Stomach (tissue), 9 donors: ENCODE results near the gene TOR4A. TPM values are rescaled to one million over a fixed set of nuclear protein-coding genes. Genes with fewer than 3 reads are reported as not detected.

Experiments used
- DNase-seq, 2 donors: peaks; one replicate each; pipeline versions ENCODE4 v3.0.0 to v3.0.0-alpha.2; 2013 to 2019
- H3K27ac ChIP-seq, 5 donors: fragments of 200-600 bp in 4 of 5; sonication (generic) in 4 of 5; one replicate each; pipeline ENCODE4 v1.5.1; 2013 to 2019; ENCODE audit warnings: mild to moderate bottlenecking in 1 of 5, moderate library complexity in 1 of 5
- H3K27me3 ChIP-seq, 3 donors: fragments of 200-600 bp; sonication (generic); one replicate each; pipeline ENCODE4 v1.5.1; 2017 to 2019; ENCODE audit warnings: mixed run types in 1 of 3
- H3K36me3 ChIP-seq, 4 donors: fragments of 200-600 bp; sonication (generic); 1 replicate in 3 of 4; 2 replicates in 1 of 4; pipeline ENCODE4 v1.5.1; 2016 to 2019
- H3K4me1 ChIP-seq, 4 donors: fragments of 200-600 bp; sonication (generic); one replicate each; pipeline ENCODE4 v1.5.1; 2016 to 2019
- H3K4me3 ChIP-seq, 4 donors: fragments of 200-600 bp; sonication (generic) in 3 of 4; one replicate each; pipeline ENCODE4 v1.5.1; 2016 to 2019; ENCODE audit warnings: mild to moderate bottlenecking in 1 of 4
- H3K9me3 ChIP-seq, 4 donors: fragments of 200-600 bp; sonication (generic); one replicate each; pipeline ENCODE4 v1.5.1; 2016 to 2019
- EP300 ChIP-seq: sonication (generic); formaldehyde crosslinking; IDR thresholded peaks from one replicate; pipeline ENCODE4 v1.6.1; 2017; ENCODE audit warnings: antibody characterized with exemption
- POLR2A ChIP-seq, 4 donors: fragments of 450-650 bp; IDR thresholded peaks; one replicate each; pipeline ENCODE4 v1.6.1; 2016; ENCODE audit warnings: antibody characterized with exemption in 4 of 4, control low read depth in 2 of 4, mild to moderate bottlenecking in 1 of 4, moderate library complexity in 1 of 4
- POLR2AphosphoS5 ChIP-seq, 3 donors: sonication (generic); formaldehyde crosslinking; IDR thresholded peaks; one replicate each; pipeline ENCODE4 v1.6.1; 2016; ENCODE audit warnings: antibody characterized with exemption in 3 of 3
- WGBS, 5 donors: extraction: QIAGEN DNeasy Blood & Tissue Kit in 3 of 5; methylation state at CpG; one replicate each; pipeline versions ENCODE4 v1.1.5 to v1.1.7; 2013 to 2018; 5-methylcytosine and 5-hydroxymethylcytosine counted together
- intact Hi-C: fragments of 100-400 bp; cut with DNase I; formaldehyde crosslinking; loops from one replicate; pipeline ENCODE4 v1.15.1; 2023; ENCODE audit warnings: low total_unique reads
- polyA plus RNA-seq, 3 donors: library from polyadenylated mRNA; stranded (reverse); fragments of 200-250 nt; gene quantifications; one replicate each; pipeline ENCODE4 v1.2.3, GENCODE V29; 2013
- total RNA-seq, 5 donors: library from RNA; depleted of rRNA; stranded (reverse); fragments of >200 nt; gene quantifications; one replicate each; pipeline versions ENCODE4 v1.1.0 to v1.2.3, GENCODE V29; 2014 to 2016
- TF ChIP-seq, protein P1 (sequence below), 7 experiments: fragments of 450-650 bp in 4 of 7; fragments of 200-600 bp in 3 of 7; sonication (generic) in 3 of 7; IDR thresholded peaks; one replicate each; pipeline ENCODE4 v1.5.1; 2016 to 2019; ENCODE audit warnings: antibody characterized with exemption in 7 of 7, control low read depth in 2 of 7, mild to moderate bottlenecking in 1 of 7
- donor health status: healthy with polysubstance abuse.
- donor health status: Bipolar disorder and iron deficiency.
- donor health status: healthy.

The TOR4A gene
- total and polyA plus RNA-seq, 8 donors: 5.9 to 180 (median 10.2) TPM

DNA sequence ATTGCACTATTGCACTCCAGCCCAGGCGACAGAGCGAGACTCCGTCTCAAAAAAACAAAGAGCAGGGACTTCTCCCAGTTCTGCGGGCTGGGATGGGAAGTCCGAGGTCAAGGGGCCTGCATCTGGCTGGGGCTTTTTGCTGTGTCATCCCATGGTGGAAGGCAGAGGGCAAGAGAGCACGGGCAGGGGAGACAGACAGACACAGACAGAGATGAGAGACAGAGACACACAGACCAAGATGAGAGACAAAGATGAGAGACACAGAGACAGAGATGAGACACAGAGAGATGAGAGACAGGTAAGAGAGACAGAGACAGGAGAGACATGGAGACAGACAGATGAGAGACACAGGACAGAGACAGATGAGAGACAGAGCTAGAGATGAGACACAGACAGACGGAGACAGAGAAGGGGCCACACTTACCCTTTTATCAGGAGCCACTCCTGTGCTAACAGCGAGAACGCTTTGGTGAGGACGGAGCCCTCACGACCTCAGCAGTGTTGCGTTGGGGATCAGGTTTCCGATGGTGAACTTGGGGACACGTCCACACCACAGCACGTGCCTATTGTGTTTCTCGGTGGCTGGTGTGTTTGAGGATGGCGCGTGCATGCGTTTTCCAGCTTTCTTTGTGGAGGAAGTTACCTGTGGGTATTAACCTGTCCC lies 8.9 kb upstream of the TOR4A start:
- Histone ChIP-seq H3K4me3 (peak overlapping the region in 1 of 4 donors; percentile 30), H3K9me3 (no peaks in the 10 kb centered on the region), H3K27ac (peak overlapping the region; percentile 76 to 95 (median 81)), H3K27me3 (no peaks in the 10 kb centered on the region), H3K4me1 (peaks cover 28 to 74% (median 68%) of the 10 kb centered on the region in 4 donors), H3K36me3 (peaks cover 53 to 92% (median 81%) of the 10 kb centered on the region in 4 donors)
- DNase-seq: peak in 1 of 2 donors; percentile 29
- intact Hi-C loops: no loop called here
- TF ChIP-seq, protein P1, sequence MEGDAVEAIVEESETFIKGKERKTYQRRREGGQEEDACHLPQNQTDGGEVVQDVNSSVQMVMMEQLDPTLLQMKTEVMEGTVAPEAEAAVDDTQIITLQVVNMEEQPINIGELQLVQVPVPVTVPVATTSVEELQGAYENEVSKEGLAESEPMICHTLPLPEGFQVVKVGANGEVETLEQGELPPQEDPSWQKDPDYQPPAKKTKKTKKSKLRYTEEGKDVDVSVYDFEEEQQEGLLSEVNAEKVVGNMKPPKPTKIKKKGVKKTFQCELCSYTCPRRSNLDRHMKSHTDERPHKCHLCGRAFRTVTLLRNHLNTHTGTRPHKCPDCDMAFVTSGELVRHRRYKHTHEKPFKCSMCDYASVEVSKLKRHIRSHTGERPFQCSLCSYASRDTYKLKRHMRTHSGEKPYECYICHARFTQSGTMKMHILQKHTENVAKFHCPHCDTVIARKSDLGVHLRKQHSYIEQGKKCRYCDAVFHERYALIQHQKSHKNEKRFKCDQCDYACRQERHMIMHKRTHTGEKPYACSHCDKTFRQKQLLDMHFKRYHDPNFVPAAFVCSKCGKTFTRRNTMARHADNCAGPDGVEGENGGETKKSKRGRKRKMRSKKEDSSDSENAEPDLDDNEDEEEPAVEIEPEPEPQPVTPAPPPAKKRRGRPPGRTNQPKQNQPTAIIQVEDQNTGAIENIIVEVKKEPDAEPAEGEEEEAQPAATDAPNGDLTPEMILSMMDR (IDR thresholded peaks at IDR 0.05): no peak
- TF ChIP-seq POLR2A (IDR thresholded peaks at IDR 0.05): no peak
- TF ChIP-seq POLR2AphosphoS5 (IDR thresholded peaks at IDR 0.05): no peak
- TF ChIP-seq EP300: no peak
- 36 to 59% (median 47%) methylated on average over 18 to 19 of the region's 19 CpGs for WGBS, 5 donors

GRCh38 chr9:137269231-137269772 lies 8.2 kb upstream of the TOR4A start:
- peak; percentile 9 to 67 (median 53) for TF ChIP-seq POLR2AphosphoS5 (IDR thresholded peaks at IDR 0.05)
- TF ChIP-seq POLR2A (IDR thresholded peaks at IDR 0.05): no peak
- TF ChIP-seq, protein P1 (IDR thresholded peaks at IDR 0.05): no peak
- TF ChIP-seq EP300: no peak
- WGBS, 5 donors: 12 to 30% (median 20%) methylated on average over 17 of the region's 17 CpGs
- Histone ChIP-seq H3K9me3 (no peaks in the 10 kb centered on the region), H3K4me3 (peak overlapping the region in 1 of 4 donors; percentile 30), H3K27me3 (no peaks in the 10 kb centered on the region), H3K4me1 (peaks cover 33 to 81% (median 74%) of the 10 kb centered on the region in 4 donors), H3K27ac (peak overlapping the region; percentile 76 to 95 (median 81)), H3K36me3 (peaks cover 47 to 85% (median 77%) of the 10 kb centered on the region in 4 donors)
- DNase-seq: peak; percentile 54 to 82
- intact Hi-C loops: no loop called here

DNA sequence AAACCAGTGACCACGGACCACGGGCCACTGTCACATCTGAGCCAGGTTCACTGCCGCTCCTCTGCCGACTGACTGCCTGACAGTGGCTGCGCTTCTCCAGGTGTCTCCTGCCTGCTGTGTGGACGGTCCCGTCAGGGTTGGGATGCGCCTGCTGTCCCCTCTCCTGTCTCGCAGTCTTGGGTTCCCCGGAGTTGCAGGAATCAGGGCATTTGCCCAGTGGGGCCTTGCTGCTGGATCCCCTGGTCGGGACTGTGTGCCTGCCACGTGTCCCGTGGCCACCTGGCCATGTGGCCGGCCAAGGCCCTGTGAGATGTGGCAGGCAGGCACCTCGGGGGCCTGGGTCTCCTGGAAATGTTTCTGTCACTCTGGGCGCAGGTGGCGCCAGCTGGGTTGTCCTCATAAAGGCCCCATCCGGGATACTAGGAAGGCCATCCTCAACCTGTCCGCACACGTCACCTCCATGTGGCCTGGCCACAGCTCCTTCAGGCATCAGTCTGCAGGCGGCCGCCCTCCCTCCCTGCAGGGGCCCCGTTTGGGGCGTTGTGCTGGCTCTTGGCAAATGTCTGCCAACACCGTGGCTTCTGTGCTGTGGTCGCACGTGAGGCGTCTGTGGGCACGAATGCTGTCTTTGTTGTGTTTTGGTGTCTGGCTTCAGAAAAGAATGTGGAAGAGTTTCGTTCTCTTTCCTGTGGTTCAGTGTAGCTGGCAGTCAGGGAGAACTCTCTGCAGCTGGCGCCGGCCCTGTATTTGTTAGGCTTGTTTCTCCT lies 6.4 kb upstream of the TOR4A start:
- Histone ChIP-seq H3K4me3 (no peak overlapping the region), H3K36me3 (peaks cover 41 to 68% (median 59%) of the 10 kb centered on the region in 4 donors), H3K9me3 (no peaks in the 10 kb centered on the region), H3K27ac (peak overlapping the region in 4 of 5 donors; percentile 29 to 95 (median 62)), H3K27me3 (no peaks in the 10 kb centered on the region), H3K4me1 (peaks cover 48 to 93% (median 91%) of the 10 kb centered on the region in 4 donors)
- WGBS, 5 donors: 67 to 79% (median 72%) methylated on average over 24 to 32 of the region's 32 CpGs
- peak in 1 of 2 donors; percentile 20 for DNase-seq
- no peak for TF ChIP-seq POLR2A (IDR thresholded peaks at IDR 0.05)
- TF ChIP-seq EP300: no peak
- TF ChIP-seq, protein P1 (IDR thresholded peaks at IDR 0.05): no peak
- TF ChIP-seq POLR2AphosphoS5 (IDR thresholded peaks at IDR 0.05): no peak
- intact Hi-C loops: no loop called here

DNA sequence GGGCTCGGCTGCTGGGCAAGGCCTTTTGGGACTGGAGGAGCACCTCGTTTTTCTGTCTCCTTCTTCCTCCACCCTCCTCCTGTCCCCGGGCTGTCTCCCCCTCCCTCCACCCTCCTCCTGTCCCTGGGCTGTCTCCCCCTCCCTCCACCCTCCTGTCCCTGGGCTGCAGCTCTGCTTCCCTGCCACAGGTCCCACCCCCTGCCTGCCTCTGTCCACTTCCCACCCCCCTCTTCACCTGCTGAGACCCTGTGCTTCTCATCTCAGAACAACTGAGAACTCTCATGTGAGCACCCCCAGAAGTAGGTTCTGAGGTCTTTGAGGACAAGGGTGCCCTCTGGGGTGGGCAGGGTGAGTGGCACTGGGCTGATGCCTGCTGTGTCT lies 5.8 kb upstream of the TOR4A start:
- peaks cover 0 to 5% (median 0%) of the 10 kb centered on the region in 3 donors for H3K27me3 ChIP-seq
- no peaks in the 10 kb centered on the region for H3K9me3 ChIP-seq
- no peak overlapping the region for H3K4me3 ChIP-seq
- peaks cover 36 to 62% (median 54%) of the 10 kb centered on the region in 4 donors for H3K36me3 ChIP-seq
- intact Hi-C loops: no loop called here
- WGBS, 5 donors: 14 to 42% (median 20%) methylated on average over 3 of the region's 3 CpGs
- TF ChIP-seq, protein P1 (IDR thresholded peaks at IDR 0.05): no peak
- TF ChIP-seq POLR2A (IDR thresholded peaks at IDR 0.05): no peak
- H3K27ac ChIP-seq: peak overlapping the region in 4 of 5 donors; percentile 37 to 95 (median 75)
- no peak for DNase-seq
- H3K4me1 ChIP-seq: peaks cover 54 to 96% (median 91%) of the 10 kb centered on the region in 4 donors
